NCI-H2171 treated with DMSO at 0.1 percent for 48 hours (cell line): ENCODE measurements around the gene AP1S2.
"Not testable (repeated sequence)": the region's sequence is repeated elsewhere in the genome, so short reads cannot be mapped to it uniquely, and the experiment has no call there.

Experiments used
- DNase-seq: peaks from one replicate; lab custom pipeline; 2025; lab: John Stamatoyannopoulos, UW

Gene AP1S2

GRCh38 chrX:15854080-15854655 lies 445 bp downstream of the AP1S2 start:
- peak; percentile 2 for DNase-seq

GRCh38 chrX:15853586-15854079 lies 980 bp downstream of the AP1S2 start:
- DNase-seq = no peak

GRCh38 chrX:15849555-15849954 lies 5.1 kb downstream of the AP1S2 start:
- DNase-seq = no peak

GRCh38 chrX:15848576-15848975 lies 6.0 kb downstream of the AP1S2 start:
- DNase-seq = no peak

GRCh38 chrX:15843960-15844359 lies 10.7 kb downstream of the AP1S2 start:
- DNase-seq = no peak

- DNase-seq = no peak
Observed at GRCh38 chrX:15841853-15842516, 12.6 kb downstream of the AP1S2 start.

GRCh38 chrX:15838017-15838416 lies 16.6 kb downstream of the AP1S2 start:
- no peak for DNase-seq

GRCh38 chrX:15834827-15835595 lies 19.6 kb downstream of the AP1S2 start:
- DNase-seq = no peak

- no peak for DNase-seq
Observed at GRCh38 chrX:15834053-15834452, 20.6 kb downstream of the AP1S2 start.

GRCh38 chrX:15831347-15831746 lies 23.3 kb downstream of the AP1S2 start:
- not testable (repeated sequence) for DNase-seq

- no peak for DNase-seq
Observed at GRCh38 chrX:15829217-15829616, 25.4 kb downstream of the AP1S2 start.

- DNase-seq = no peak
Observed at GRCh38 chrX:15825936-15826335, 28.7 kb downstream of the AP1S2 start.

GRCh38 chrX:15822922-15823321 lies 31.7 kb downstream of the AP1S2 start:
- DNase-seq = no peak

- DNase-seq = no peak
Observed at GRCh38 chrX:15820106-15821073, 34.2 kb downstream of the AP1S2 start.

- DNase-seq = no peak
Observed at GRCh38 chrX:15816886-15817285, 37.7 kb downstream of the AP1S2 start.

- no peak for DNase-seq
Observed at GRCh38 chrX:15816438-15816809, 38.2 kb downstream of the AP1S2 start.

- no peak for DNase-seq
Observed at GRCh38 chrX:15815779-15816437, 38.7 kb downstream of the AP1S2 start.

- no peak for DNase-seq
Observed at GRCh38 chrX:15814771-15815365, 39.7 kb downstream of the AP1S2 start.

- no peak for DNase-seq
Observed at GRCh38 chrX:15813416-15813815, 41.2 kb downstream of the AP1S2 start.

GRCh38 chrX:15812192-15812938 lies 42.2 kb downstream of the AP1S2 start:
- DNase-seq = no peak
